Muscle of arm (tissue), 12 donors: ENCODE data around the gene AGTRAP. TPM values are rescaled to one million over a fixed set of nuclear protein-coding genes. Genes with fewer than 3 reads are reported as not detected.
A peak's percentile ranks its signal among the peaks of the same experiment; 100 is the strongest.

Experiments used
- DNase-seq: peaks from one replicate; pipeline ENCODE4 v3.0.0-alpha.2; 2013
- polyA plus RNA-seq, 12 donors: library from polyadenylated mRNA; unstranded; fragments of 120-200 nt; gene quantifications; one replicate each; pipeline ENCODE4 v1.2.1, GENCODE V29; 2013; ENCODE audit not compliant: insufficient read length in 12 of 12

AGTRAP gene
- polyA plus RNA-seq, 12 donors = 14.0 to 24.3 (median 16.7) TPM; not detected in 1

DNA sequence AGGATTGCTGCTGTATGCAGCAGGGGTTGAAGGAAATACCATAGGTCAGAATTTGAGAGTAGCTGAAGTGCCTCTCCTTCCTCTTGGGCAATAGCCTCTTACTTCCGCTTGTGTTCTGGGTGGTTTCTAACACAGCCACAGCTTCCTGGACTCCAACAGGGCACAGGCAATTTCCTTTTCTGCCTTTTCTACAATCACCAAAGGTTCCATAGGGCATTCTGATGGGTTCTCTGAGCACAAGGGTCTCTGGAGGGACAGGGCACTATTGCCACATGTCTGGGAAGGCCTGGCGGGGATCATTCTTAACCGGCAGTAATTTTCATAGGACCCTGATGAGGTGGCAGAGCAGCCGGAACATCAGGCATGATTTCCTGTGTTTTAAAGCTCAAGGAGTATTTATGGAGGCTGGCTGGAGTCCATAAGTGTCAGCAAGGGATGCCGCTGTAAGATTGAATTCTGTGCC is 5.5 kb upstream of the AGTRAP start:
- no peak for DNase-seq

DNA sequence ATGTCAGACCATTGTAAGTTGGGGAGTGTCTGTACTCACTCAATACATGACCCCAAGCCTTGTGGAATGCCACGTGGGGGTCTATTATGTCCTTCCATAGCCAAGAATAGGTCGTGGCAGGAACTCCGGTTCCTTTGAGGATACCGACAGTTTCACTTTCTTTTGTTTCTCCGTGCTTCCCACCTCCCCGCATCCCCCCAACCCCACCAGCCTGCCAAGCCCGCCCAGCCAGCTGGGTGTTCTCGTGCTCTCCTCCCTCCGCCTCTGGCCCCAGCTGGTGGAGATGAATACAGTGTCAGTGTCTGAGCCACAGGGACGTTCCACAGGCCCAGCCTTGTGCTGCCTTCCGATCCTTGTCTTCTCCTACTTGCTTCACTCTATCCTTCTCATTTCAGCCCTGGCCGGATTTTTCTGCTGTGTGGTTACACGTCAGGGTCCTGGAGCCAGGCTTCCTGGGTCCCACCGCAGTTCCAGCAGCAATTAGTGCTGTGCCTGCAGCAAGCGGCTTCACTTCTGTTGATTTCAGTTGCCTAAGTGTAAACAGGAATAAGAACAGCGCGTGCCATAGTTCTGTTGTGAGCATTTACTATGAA is 4.1 kb upstream of the AGTRAP start:
- DNase-seq = peak; percentile 90

DNA sequence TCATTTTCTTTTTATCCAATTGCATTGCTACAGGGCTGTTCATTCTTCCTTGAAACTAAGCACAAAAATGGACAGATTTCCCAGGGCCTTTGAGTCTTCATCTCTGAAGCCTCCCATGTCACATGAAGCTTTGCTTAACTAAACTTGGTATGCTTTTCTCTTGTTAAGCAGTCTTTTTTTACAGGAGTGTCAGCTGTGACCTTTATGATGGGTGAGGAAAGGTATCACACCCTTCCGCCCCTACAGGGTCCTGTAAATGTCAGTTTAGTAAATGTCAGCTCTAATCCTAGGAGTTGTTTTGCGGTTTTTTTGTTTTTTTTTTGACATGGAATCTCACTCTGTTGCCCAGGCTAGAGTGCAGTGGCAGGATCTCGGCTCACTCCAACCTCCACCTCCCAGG is 2.6 kb upstream of the AGTRAP start:
- DNase-seq = no peak

DNA sequence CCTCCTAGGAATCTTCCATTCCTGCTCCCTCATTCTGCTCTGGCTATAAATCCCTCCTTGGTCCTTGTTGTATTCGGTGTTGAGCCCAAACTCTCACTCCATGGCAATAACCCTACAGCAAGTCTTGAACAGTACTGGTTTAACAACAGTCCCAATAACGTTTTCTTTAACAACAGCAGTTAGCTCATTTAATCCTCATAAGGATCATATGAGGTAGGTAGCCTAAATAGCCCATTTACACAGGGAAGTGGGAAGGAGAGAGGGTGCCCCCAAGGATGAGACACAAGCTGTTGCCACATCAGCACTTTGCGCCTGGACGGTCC is 444 bp upstream of the AGTRAP start:
- DNase-seq = no peak

DNA sequence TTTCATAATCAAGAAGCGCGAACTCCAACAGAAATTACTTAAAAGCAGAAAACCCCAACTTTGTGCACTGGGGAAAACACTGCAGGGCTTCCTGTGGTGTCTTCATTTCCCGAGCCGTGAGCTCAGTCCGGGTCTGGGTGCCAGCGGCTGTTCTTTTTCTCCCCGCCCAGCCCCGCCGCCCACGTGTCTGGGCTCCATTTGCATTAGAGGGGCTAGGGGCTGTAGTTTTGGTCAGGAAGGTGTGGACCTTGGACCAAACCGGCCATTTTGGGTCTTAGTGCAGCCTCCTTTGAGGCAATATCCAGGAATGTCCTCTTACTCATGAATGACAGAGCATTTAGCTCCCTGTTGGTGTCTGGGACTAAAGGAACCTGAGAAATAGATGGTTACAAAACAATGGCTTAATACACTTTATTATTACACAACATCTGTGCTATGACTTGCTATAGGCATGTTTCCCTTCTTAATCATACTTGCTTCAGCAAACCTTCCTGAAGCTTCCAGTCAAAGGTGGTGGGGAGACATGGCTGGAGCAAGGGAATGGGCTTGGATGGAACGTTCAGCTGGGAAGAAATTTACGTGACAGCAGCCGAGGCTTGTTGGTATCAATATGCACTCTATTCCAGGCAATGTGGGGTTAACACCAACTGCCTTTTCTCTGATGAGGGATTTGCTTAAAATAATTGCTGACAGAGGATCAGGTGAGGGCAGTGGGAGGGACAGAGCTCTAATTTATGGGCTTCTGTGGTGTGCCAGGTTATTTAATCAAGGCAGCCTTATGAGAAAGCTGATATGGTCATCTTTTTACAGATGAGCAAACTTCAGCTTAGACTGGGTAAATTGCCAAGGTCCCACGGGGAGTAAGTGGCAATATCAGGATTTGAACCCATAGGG is 1.1 kb downstream of the AGTRAP start:
- DNase-seq = peak; percentile 55

DNA sequence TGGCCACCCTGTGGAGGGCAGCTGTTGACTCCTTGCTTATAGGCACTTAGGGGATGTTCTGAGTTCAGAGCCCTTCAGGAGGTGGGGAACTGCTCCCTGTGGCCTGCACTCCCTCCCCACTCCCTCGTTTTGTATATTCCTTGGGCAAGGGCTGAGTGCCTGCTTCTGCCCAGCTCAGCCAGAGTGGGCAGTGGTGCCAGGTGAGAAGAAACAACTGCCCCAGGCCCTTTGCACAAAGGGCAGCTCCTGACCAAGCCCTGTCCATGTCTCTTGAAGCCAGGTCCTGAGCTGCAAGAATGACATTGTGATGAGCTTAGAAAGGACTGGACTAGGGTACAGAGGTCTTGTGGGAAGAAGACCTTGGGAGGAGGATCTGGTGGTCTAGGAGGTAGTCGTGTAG is 2.2 kb downstream of the AGTRAP start:
- DNase-seq = no peak

DNA sequence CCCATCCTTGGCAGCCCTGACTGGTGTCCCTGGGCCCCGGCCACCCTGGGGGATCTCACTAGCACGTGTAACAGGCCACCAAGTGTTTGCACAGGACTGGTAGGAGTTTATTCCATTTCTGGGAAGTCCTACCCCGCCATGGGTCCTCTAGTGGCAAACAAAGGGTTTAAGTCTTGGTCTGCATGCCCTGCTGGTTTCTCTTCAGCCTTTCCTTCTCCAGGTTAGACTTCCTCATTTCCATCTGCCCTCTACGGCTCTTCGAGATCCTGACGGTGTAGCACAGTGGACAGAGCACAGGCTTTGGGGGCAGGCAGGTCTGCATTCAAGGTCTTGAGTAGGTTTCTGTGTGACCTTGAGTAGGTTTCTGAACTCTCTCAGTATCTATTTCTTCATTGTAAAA is 2.8 kb downstream of the AGTRAP start:
- no peak for DNase-seq

DNA sequence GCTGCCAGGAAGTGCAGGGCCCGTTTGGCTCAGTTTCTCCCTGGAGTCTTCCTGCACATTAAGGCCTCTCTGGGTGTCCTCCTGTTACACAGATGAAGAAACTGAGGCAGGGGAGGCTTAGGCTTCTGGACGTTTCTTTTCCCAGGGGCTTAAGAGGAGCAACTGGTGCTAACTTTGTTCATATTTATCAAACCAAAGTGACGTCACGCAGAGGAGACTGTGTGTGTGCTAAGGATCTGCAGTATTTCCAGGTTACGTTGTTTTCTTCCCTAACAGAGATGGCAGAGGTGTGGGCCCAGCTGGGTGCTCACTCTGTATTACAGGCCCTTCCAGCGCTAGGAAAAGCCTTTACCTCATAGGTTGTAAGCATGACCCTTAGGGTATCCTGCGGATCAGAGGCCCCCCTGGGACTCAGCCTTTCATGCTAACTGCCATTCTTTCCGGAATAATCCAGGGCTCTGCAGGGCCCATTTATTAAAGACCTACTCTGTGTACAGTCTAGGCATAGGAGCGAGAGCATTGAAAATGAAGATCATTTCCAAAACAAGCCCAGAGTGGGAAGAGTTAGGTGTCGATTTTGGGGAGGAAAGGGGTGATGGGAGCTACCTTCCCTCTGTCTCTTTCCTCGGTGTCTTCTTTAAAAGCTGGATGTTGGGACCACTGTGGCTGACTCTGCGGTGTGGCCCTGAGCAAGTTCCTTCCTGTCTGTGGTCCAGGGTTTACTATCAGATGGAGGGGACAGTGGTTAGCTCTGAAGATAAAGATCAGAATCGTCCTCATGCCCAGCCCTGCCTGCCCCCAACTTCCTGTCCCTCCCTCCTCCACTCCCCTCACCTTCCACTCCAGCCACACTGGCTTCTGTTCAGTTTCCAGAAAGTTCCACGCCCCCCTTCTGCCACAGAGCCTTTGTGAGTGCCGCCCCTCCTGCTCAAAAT is 4.6 kb downstream of the AGTRAP start:
- DNase-seq = no peak

DNA sequence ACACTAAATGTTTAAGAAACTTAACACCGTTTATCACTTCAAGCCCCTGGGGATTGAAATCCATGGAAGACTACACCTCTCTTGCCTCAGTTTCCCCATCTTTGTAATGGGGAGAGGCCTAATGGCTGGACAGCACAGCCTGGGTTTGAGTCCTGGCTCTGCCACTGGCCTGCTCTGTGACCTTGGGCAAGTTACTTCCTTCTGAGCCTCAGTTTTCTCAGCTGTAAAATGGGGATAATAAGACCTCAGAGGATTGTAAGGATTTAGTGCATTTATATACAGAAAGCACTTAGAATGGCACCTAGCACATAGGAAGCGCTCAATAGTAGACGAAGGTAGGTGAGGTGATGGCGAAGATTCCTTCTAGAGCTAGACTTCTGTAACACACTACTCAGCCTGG is 5.5 kb downstream of the AGTRAP start:
- DNase-seq = no peak

DNA sequence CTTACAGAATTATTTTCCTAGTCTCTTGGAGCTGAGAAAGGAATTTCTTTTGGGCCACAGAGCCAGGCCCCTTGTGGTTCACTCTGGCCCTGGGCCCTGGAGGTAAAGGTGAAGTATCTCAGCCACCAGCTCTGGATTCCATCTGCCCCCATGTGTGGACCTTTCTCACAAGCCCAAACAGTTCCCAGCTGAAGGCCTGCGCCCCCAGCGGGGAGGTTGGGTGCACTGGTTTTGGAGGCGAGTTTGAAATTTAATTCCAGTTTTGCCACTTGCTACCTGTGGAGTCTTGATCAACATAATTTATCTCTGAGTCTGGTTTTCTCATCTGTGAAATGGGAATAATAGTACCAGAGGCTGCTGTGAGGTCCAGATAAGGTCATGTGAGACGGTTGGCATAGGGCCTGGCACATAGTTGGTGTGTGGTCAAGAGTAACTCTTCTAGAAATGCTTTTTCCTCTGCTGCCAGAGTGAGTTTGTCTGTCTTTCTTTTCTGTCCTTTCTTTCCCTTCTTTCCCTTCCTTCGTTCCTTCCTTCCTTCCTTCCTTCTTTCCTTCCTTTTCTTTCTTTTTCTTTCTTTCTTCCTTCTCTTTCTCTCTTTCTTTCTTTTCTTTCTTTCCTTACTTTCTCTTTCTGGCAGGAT is 6.1 kb downstream of the AGTRAP start:
- no peak for DNase-seq

DNA sequence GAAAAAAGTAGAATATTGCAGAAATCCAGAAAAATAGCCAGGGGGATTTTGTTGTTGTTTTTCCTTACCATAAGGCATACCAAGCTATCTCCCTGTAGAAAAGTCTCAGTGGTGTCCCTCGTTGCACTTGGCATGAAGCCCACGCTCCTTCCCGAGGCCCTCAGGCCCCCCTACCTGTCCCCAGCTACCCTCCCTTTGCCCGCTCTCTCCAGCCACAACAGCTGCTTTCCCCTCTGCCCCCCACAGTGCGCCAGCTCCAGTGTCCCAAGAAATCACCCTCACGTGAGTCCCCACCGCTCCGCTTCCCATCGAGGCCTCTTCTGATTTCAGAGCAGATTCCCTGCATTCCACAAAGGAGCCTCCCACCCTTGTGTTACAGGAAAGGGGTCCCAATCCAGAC is 8.4 kb downstream of the AGTRAP start:
- DNase-seq = no peak

DNA sequence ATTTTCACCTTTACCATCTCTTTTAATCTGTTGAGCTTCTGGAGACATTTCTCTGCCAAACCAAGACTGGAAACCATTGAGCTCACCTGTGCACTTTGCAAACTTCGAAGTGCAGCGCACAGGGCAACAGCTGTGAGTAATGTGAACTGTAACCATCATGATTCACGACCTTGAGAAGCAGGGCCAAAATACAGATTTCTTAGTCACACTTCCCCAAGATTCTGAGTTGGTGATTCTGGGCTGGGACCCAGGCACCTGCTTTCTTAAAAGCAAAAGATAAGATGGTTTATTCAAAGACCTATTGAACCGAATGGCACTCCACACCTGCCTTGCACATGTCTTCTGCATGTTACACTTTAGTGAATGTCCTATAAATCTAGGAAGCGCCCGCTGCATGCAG is 10.2 kb downstream of the AGTRAP start:
- DNase-seq = no peak

DNA sequence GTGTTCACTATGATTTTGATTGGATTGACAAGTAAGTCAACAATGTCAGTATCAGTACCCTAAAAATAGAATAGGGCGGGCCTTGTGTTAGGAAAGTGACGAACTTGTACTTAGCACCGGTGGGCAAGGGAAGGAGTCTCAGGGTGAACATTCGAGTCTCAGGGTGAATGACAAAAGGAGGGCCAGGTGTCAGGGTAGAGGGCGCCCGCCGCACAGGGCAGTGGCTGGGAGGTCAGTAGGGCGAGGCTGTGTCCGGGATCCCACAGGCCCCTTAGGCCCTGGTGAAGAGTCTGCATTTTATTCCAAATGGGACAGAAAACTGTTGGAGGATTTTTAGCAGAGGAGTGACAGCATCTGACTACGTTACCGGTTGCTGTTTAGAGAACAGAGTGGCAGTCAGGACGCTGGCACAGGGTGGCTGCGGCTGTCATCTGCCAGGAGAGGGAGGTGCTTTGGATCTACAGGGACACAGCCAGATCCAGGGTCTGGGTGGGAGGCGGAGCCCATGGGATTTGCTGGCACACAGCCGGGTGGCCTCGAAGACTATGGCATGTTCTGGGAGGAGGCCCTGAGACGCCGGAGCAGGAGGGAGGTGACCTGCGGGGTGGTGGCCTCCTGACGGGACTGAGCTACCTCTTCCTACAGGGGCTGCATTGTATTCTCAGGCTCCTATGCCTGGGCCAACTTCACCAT is 11.0 kb downstream of the AGTRAP start:
- DNase-seq = no peak

DNA sequence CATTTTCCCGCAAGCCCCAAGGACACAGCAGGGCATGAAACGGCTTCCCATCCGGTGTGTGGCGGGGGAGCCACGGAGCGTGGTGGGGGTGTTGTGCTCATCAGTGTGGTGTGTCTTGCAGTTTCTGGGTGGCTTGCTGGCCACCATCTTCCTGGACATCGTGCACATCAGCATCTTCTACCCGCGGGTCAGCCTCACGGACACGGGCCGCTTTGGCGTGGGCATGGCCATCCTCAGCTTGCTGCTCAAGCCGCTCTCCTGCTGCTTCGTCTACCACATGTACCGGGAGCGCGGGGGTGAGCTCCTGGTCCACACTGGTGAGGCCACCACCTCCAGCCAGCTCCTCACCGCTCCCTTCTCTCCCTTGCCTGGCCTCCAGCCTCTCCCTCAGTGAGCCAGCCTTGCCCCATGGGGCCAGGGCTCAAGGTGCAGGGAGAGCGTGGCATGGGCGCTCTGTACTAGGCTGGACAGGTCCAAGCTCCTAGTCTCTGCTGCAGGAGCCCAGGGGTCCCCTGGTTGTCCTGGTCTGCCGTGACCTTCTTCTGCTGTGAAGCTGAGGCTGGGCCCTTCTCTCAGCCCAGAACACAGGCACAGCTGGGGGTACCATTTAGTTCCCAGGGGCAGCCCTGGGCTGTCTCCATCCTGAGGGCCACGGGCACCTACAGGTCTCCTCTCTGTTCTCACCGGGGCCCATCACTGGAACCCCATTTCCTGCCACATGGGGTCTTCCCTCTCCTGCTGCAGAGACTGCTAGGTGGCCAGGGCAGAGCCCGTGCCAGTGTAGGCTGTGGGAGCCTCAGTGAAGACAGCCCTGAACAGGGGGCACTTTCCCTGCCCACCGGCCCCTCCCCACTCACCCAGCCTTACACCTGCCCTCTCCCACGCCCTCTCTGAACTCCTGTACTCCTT is 12.6 kb downstream of the AGTRAP start:
- no peak for DNase-seq

DNA sequence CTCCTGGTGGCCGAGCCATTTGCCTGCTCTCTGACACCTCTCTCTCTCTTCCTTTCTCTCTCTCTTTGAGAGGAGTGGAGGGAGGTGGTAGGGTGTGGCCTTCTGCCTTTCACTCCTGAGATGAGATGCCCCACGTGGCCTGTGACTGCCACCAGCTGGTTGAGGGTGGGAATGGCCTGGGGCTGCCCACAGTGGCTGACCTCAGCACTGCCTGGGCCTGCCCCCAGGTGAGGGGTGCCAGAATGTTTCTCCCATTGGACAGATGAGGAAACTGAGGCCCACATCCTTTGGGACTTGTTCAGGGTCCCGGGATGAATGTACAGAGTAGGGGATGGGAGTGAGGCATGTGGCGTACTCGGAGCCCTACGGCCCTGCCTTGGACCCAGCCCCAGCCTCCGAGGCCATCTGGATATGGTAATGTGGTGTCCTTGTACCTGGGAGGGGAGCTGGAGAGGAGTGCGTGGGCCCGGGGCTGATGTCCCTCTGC is 13.3 kb downstream of the AGTRAP start:
- DNase-seq = no peak

DNA sequence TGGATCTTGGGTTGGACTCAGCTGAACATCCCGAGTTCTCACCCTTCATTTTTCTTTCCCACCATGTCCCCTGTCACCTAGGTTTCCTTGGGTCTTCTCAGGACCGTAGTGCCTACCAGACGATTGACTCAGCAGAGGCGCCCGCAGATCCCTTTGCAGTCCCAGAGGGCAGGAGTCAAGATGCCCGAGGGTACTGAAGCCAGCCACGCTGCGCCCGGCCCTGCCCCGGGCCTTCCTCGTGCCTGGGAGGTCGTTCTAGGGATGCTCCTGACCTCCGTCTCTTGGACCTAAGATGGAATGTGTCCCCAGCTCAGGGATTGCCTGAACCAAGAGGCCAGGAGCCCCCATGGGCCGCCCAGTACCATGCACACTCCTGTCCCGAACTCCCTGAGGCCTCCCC is 14.1 kb downstream of the AGTRAP start:
- no peak for DNase-seq

DNA sequence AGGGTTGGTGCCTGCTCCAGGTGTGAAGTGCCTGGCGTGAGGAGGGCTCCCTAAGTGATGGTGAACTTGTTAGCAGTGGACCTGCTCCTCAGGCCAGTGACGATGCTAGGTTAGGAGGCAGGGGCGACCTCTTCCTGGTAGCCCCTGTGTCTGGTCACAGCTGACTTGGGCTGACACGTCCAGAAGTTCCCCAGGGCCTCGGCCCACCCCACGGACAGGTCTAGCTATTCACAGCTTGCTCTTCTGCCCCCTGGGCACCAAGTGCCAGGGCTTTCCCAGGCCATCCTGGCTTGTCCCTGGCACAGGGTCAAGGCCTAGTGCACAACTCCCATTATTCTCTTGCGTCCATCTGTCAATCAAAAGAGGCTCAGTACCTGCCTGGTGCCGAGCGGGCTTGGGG is 15.2 kb downstream of the AGTRAP start:
- no peak for DNase-seq

DNA sequence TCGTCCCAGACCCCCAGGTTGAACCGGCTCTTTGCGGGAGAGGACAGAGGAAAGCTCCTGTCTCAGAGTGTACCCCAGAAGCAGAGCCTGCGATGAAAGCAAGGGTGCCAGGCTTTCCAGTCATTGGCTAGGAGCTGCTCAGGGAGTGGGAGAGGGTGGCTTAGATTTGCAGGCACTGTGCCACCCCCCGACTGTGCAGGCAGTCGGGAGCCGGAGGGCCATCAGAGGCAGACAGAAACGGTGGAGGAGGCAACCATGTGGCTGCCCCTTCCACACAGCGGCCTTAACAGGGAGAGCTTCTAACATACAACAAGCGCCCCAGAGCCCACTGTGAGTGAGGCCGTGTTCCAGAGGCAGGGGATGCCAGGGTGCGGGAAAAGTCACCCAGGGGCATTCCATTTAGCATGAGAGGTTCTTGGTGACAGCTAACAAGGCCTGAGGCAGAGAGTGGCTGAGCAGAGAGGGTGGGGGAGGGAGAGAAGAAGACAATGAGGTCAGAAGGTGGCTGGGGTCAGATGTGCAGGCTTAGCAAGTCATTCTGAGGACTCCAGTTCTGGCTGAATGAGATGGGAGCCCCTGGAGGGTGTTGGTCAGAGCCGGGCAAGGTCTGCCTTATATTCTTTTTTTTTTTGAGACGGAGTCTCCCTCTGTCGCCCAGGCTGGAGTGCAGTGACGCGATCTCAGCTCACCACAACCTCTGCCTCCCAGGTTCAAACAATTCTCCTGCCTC is 16.6 kb downstream of the AGTRAP start:
- DNase-seq = no peak

DNA sequence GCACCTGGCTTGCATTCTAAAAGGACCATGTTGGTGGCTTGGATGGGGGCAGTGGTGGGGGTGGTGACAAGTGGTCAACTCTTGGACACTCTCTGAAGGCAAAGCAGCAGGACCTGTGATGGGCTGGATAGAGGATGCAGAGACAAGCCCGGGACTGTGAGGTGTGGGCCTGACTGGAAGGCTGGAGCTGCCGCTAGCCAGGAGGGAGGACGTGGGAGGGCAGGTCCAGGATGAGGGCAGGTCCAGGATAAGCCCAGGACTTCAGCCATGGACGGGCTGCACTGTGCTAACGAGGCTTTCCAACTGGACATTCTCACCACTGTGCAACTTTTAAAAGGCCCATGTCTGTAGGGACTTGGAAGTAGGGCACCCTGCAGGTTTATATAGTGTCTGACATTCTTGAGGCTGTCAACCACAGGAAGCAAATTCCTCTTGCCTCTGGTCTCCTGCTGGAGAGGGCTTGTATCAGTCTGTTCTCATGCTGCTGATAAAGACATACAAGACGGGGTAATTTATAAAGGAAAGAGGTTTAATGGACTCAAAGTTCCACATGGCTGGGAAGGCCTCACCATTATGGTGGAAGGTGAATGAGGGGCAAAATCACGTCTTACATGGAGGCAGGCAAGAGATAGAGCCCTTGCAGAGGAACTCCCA is 17.7 kb downstream of the AGTRAP start:
- no peak for DNase-seq
